Astrocyte (in vitro differentiated cells and primary cell): ENCODE data around the gene PTCD2.

ENCODE experiments used
- EZH2 ChIP-seq: IDR thresholded peaks from 2 replicates; pipeline ENCODE4 v1.6.1; 2012; ENCODE audit warnings: mild to moderate bottlenecking, low read length, inconsistent platforms; ENCODE audit not compliant: insufficient read depth
- TF ChIP-seq, protein P1 (sequence below): IDR thresholded peaks from 2 replicates; pipeline ENCODE4 v1.5.1; 2011; ENCODE audit warnings: low read depth, mild to moderate bottlenecking, inconsistent platforms, low read length, moderate library complexity; ENCODE audit not compliant: insufficient read depth

DNA sequence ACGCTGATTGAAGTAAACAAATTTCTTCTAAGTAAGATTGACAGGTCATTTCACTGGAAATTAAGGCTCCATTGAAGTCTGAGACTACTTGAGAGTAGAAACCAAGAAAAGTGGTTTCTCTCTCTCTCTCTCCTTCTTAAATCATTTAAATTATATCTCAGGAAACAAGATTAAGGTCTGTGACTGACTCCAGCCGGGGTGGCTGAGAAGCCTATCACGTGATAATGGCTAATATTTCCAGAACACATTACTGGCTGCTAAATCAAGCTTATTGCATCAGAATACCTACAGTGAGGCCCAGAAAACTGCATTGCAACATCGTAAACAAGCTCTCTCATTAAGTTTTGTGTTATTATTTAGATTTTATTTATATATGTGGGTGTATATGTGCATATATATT, 88.4 kb downstream of the PTCD2 start:
- TF ChIP-seq, protein P1, sequence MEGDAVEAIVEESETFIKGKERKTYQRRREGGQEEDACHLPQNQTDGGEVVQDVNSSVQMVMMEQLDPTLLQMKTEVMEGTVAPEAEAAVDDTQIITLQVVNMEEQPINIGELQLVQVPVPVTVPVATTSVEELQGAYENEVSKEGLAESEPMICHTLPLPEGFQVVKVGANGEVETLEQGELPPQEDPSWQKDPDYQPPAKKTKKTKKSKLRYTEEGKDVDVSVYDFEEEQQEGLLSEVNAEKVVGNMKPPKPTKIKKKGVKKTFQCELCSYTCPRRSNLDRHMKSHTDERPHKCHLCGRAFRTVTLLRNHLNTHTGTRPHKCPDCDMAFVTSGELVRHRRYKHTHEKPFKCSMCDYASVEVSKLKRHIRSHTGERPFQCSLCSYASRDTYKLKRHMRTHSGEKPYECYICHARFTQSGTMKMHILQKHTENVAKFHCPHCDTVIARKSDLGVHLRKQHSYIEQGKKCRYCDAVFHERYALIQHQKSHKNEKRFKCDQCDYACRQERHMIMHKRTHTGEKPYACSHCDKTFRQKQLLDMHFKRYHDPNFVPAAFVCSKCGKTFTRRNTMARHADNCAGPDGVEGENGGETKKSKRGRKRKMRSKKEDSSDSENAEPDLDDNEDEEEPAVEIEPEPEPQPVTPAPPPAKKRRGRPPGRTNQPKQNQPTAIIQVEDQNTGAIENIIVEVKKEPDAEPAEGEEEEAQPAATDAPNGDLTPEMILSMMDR, result no peak
- TF ChIP-seq EZH2, result no peak
